M059J (cell line): ENCODE data around the gene CSRP1. TPM values are rescaled to one million over a fixed set of nuclear protein-coding genes. Genes with fewer than 3 reads are reported as not detected.
A peak's percentile ranks its signal among the peaks of the same experiment; 100 is the strongest.
"Not testable (repeated sequence)": the region's sequence is repeated elsewhere in the genome, so short reads cannot be mapped to it uniquely, and the experiment has no call there.

Experiments used
- DNase-seq: peaks from one replicate; pipeline ENCODE4 v3.0.0-alpha.2; 2012; ENCODE audit warnings: low read depth
- total RNA-seq: library from RNA; depleted of rRNA; stranded (reverse); fragments of >200 nt; shearing (Covaris generic); gene quantifications from 2 replicates; pipeline ENCODE4 v1.2.3, GENCODE V29; 2014

CSRP1 gene
- total RNA-seq, 1 experiment from 2014 or later = 565 TPM

- DNase-seq = not testable (repeated sequence)
These were observed 28.3 kb downstream of the CSRP1 start for GRCh38 chr1:201478666-201479065.

GRCh38 chr1:201476670-201477344 lies 30.1 kb downstream of the CSRP1 start:
- DNase-seq = peak; percentile 52

DNA sequence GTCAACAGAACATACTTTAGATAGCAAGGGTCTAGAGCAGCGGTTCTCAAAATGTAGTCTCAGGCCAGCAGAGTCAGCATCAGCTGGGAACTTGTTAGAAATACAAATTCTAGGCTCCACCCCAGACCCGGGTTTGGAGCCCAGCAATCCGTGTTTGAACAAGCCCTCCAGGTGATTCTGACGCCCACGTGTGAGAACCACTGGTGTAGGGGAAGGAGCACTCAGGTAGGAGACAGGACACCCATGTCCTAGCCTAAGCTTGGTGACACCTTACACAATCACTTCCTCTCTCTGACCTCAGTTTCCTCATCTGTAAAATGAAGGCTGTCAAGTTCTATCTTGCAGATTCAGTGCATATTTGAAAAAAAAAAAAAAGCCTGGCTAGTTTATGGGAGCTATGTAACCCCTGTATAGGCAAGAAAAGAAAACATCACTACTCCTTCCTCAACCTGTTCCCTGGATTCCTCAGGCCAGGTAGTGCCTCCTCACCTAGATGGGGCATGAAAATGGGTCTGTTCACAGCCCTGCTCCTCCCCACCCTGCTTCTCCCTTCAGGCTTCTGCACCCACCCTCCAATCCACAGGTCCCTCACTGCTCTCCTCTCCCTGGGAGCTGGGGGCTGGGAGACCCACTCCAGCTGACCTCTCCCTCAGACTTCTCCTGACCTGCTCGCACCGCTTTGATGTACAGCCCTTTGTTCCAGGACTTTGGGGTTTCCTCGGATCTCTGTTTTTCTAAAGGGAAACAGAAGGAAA lies 30.8 kb downstream of the CSRP1 start:
- no peak for DNase-seq

GRCh38 chr1:201475130-201475529 lies 31.8 kb downstream of the CSRP1 start:
- no peak for DNase-seq

DNA sequence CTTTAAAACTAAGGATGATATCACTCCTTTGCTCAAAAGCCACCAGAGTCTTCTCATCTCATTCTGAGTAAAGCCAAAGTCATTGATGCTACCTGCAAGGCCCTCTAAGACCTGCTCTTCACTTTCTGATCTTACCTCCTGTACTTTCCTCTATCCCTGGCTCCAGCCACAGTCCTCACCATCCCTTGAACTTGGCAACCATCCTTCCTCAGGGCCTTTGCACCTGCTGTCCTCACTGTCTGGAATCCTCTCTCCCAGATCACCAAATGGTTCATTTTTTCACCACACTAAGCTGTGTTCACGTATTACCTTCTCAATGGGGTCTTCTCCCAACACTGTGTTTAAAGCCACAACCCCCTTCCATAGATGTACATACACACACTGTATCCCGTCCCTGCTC lies 33.6 kb downstream of the CSRP1 start:
- no peak for DNase-seq

GRCh38 chr1:201472321-201472720 lies 34.6 kb downstream of the CSRP1 start:
- not testable (repeated sequence) for DNase-seq

DNA sequence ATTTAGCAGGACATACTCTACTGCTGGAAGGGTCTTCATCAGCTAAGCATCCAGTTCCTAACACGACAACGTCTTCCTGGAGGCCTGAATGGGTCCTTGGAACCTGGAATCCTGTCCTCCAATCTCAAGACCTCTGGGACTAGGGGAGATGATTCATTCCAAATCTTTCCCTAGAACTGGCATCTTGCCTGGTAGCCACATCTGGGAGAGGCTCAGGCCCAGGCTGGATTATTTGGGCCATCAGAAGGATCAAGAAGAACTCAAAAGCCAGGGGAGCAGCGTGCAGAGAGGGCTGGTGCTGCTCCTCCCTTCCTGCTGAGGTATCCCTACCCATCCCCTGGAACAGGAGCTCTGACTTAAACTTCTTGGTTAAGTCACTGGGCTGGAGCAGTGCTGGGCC lies 35.2 kb downstream of the CSRP1 start:
- peak; percentile 73 for DNase-seq

DNA sequence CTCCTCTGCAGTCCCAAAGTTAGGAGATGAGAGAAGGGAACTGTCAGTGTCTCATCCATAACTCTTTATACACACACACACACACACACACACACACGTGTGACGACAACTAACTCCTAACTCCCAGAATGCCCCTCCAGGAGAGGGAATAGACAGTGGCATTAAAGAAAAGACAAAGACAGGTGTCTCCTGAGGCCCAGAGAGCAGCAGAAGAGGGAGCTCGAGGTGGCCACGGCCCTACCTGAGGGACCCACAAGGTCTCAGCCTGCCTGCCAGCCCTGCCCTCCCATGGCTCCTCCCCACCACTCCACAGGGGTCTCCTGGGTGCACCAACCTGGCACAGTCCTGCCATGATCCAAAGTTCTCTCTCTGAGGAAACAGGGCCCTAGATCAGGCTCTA lies 36.3 kb downstream of the CSRP1 start:
- no peak for DNase-seq

GRCh38 chr1:201469645-201470074 lies 37.3 kb downstream of the CSRP1 start:
- no peak for DNase-seq

- DNase-seq = peak; percentile 77
These were observed 37.9 kb downstream of the CSRP1 start, which contains the start of gene PHLDA3 for GRCh38 chr1:201468844-201469644. TSS of gene PHLDA3 (minus strand) at chr1:201469188. CDS start at chr1:201468786, 402 bp downstream.

GRCh38 chr1:201468501-201468843 lies 38.5 kb downstream of the CSRP1 start:
- DNase-seq = peak; percentile 39

DNA sequence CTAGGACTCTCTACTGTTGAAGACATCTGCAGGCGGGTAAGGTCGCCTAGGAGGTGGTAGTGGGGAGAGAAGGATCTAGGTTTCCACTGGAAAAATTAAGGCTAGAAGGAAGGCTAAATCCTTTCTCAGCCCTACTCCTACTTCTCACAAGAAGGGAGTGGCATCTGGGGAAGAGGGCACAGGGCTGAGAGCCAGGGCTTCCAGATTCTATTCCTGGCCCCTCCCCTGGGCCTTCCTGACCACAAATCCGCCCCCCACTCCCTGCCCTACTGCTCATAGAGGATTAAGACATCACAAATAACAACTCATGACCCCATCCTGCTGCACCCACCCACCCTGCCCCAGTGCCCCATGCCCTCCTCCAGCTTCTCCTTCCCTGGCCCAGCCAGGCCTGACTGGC lies 40.4 kb downstream of the CSRP1 start:
- peak; percentile 36 for DNase-seq

- no peak for DNase-seq
These were observed 41.1 kb downstream of the CSRP1 start for GRCh38 chr1:201465698-201466290.

DNA sequence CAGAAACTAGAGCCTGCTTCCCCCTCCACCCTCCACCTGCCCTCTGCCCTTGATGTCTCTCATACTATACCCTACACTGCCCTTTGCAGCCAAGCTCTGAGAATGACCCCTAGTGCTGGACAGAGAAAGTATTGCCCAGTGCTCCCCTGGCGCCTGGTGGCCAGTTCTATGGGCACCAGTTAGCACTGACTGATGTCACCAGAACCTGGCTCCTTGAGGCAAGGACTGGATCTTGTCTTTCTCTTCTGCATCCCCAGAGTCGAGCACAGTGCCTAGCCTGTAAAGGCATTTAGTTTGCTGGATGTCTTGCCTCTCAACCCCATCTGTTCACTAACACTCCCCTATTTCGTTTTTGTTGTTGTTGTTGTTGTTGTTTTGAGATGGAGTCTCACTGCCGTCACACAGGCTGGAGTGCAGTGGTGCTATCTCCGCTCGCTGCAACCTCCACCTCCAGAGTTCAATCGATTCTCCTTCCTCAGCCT lies 43.8 kb downstream of the CSRP1 start:
- DNase-seq = peak; percentile 58

DNA sequence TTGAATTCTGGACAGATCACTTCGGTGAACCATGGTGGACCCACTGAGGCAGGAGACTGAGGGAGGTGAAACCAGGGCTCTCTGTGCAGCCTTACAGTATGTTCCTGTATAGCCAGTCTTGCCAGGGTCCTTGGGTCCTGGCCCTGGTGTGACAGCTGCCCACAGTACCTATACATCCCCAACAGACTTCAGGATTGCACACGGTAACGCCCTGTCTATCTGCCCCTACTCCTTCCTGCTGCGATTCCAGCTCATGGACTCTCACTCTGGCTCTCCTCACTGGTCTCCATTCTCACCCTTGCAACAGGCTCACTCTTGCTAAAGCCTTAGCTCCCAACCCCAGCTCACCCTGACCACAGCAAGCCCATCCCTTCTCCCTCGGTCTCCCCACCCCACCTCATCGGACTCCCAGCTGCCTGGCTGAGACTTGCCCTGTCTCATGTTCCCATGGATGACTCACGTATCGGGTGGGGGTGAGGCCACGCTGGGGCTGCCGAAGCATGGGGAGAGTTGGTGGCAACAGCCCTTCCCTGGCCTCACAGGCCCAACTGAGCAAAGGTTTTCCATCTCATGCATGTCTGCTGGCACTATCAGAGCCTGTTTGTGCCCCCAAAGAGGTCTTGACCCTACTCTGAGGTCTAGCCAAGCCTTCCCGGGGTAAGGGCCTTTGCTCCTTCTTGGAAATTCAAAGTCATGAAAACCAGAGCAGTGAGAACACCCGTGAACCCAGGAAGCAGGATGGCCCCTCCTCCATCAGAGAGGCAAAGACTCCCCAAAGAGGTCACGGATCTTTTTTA lies 45.1 kb downstream of the CSRP1 start:
- DNase-seq = peak; percentile 99

- peak; percentile 98 for DNase-seq
These were observed 45.9 kb downstream of the CSRP1 start for GRCh38 chr1:201460814-201461644.

DNA sequence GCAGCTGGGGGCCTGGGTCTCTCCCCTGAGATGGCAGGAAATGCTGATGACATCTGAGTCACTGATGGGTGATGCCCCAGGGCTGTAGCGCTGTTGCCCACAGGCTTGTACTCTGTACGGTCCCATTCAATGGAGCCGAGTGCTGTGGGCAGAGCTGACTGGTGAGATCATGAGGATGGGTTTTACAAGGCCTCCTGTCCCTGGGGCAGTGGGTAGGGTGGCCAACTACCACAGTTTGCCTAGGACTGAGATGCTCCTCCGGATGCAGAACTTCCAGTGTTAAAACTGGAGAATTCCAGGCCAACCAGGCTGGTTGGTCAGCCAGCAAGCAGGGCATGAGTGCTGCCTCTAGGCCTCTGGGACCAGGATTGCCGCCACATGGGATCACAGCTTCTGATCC lies 47.1 kb downstream of the CSRP1 start:
- DNase-seq = peak; percentile 64

DNA sequence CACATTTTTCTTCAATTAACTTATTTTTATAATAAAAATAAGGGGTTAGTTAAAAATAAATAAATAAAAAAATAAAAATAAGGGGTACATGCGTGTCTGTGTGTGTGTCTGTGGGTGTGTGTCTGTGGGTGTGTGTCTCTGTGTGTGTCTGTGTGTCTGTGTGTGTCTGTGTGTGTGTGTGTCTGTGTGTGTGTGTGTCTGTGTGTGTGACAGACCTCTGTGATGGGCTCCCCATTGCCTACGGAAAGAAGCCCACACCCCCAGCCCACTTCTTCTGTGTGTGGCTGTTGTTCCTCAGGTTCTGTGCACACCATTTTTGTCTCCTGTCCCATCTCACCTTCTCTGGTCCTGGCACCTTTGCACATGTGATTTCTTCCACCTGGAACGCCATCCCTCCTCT lies 47.9 kb downstream of the CSRP1 start:
- DNase-seq = no peak

GRCh38 chr1:201457508-201457960 lies 49.4 kb downstream of the CSRP1 start:
- peak; percentile 56 for DNase-seq
